MG63 (cell line): Measurements from ENCODE around the gene SIGLEC10. TPM values are rescaled to one million over a fixed set of nuclear protein-coding genes. Genes with fewer than 3 reads are reported as not detected.
A peak's percentile ranks its signal among the peaks of the same experiment; 100 is the strongest.
"Not testable (repeated sequence)": the region's sequence is repeated elsewhere in the genome, so short reads cannot be mapped to it uniquely, and the experiment has no call there.

Experiments used
- DNase-seq: peaks from one replicate; pipeline ENCODE4 v3.0.0-alpha.2; 2020
- H3K27me3 ChIP-seq: fragments of 250-450 bp; sonication (Bioruptor Pico); 2 replicates; pipeline ENCODE4 v1.5.1; 2020; ENCODE audit warnings: mild to moderate bottlenecking, moderate library complexity
- H3K36me3 ChIP-seq: fragments of 250-450 bp; sonication (Bioruptor Pico); 2 replicates; pipeline ENCODE4 v1.5.1; 2020; ENCODE audit warnings: mild to moderate bottlenecking, moderate library complexity
- H3K4me3 ChIP-seq: fragments of 250-450 bp; sonication (Bioruptor Pico); 2 replicates; pipeline ENCODE4 v1.5.1; 2020; ENCODE audit warnings: mild to moderate bottlenecking, moderate library complexity
- H3K9me3 ChIP-seq: fragments of 250-450 bp; sonication (Bioruptor Pico); 2 replicates; pipeline ENCODE4 v1.5.1; 2020; ENCODE audit warnings: mild to moderate bottlenecking, moderate library complexity
- total RNA-seq: library from RNA; depleted of rRNA; stranded (reverse); fragments of >200 nt; shearing (Covaris generic); gene quantifications from 2 replicates; pipeline ENCODE4 v1.2.3, GENCODE V29; 2014; ENCODE audit warnings: low replicate concordance; rRNA removed

Gene SIGLEC10, protein sequence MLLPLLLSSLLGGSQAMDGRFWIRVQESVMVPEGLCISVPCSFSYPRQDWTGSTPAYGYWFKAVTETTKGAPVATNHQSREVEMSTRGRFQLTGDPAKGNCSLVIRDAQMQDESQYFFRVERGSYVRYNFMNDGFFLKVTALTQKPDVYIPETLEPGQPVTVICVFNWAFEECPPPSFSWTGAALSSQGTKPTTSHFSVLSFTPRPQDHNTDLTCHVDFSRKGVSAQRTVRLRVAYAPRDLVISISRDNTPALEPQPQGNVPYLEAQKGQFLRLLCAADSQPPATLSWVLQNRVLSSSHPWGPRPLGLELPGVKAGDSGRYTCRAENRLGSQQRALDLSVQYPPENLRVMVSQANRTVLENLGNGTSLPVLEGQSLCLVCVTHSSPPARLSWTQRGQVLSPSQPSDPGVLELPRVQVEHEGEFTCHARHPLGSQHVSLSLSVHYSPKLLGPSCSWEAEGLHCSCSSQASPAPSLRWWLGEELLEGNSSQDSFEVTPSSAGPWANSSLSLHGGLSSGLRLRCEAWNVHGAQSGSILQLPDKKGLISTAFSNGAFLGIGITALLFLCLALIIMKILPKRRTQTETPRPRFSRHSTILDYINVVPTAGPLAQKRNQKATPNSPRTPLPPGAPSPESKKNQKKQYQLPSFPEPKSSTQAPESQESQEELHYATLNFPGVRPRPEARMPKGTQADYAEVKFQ
- not detected in 2 replicates for total RNA-seq

GRCh38 chr19:51417107-51417809 lies at the start of gene SIGLEC10:
Gene SIGLEC10, minus strand, starts transcription at chr19:51417642. Its CDS starts 61 bp downstream, at chr19:51417581.
- H3K27me3 ChIP-seq: peaks cover 11% of the 10 kb centered on the region
- peak; percentile 66 for DNase-seq
- no peak within 1 kb of the TSS for H3K4me3 ChIP-seq
- H3K36me3 ChIP-seq: no peaks in the 10 kb centered on the region
- H3K9me3 ChIP-seq: no peaks in the 10 kb centered on the region

GRCh38 chr19:51466723-51467122 lies 49.3 kb upstream of the SIGLEC10 start:
- no peaks in the 10 kb centered on the region for H3K36me3 ChIP-seq
- H3K27me3 ChIP-seq: peaks cover 17% of the 10 kb centered on the region
- no peak overlapping the region for H3K4me3 ChIP-seq
- DNase-seq: no peak
- H3K9me3 ChIP-seq: no peaks in the 10 kb centered on the region

GRCh38 chr19:51463976-51464581 lies 46.6 kb upstream of the SIGLEC10 start:
- DNase-seq, H3K9me3 ChIP-seq, H3K4me3 ChIP-seq, H3K36me3 ChIP-seq: not testable (repeated sequence)
- H3K27me3 ChIP-seq: peaks cover 17% of the 10 kb centered on the region

DNA sequence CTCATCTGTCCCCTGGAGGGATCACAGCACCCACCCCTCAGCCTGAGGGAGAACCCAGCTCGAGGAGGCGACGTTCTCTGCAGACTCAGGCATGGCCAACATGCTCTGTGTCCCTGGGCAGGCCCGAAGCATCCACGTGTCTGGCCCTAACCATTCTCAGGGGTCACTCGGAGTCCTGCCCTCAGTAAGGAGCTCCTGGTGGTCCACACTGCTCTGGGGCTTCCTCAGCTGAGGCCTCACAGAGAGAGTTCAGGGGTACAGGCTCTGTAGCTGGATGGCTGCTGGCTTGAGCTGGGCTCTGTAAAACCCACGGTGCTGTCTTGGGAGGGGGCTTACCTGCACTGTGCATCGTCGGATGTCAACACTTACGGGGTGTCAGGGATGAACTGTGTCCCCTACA lies 45.2 kb upstream of the SIGLEC10 start:
- Histone ChIP-seq H3K27me3 (peaks cover 25% of the 10 kb centered on the region), H3K9me3 (no peaks in the 10 kb centered on the region), H3K4me3 (no peak overlapping the region), H3K36me3 (no peaks in the 10 kb centered on the region)
- DNase-seq: no peak

DNA sequence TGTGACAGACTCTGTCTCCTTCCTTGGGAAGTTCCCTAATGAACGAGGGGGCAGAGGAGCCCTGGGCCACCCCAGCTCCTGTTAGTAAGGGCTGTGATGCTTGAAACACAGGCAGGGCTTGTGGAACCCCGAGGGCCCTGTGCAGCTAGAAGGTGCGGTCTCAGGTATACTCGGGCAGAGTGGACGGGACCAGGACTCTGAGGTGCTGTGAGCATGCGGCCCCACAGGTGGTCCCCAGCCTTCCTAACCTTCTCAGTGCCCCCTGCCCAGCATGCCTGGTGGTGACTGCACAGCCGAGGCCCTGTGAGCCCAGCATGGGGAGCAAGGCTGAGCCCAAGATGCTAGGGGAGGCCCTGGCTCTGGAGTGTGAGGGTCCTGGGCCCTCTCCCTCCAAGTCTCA lies 44.8 kb upstream of the SIGLEC10 start:
- Histone ChIP-seq H3K27me3 (peaks cover 25% of the 10 kb centered on the region), H3K36me3 (no peaks in the 10 kb centered on the region), H3K9me3 (no peaks in the 10 kb centered on the region), H3K4me3 (no peak overlapping the region)
- no peak for DNase-seq

DNA sequence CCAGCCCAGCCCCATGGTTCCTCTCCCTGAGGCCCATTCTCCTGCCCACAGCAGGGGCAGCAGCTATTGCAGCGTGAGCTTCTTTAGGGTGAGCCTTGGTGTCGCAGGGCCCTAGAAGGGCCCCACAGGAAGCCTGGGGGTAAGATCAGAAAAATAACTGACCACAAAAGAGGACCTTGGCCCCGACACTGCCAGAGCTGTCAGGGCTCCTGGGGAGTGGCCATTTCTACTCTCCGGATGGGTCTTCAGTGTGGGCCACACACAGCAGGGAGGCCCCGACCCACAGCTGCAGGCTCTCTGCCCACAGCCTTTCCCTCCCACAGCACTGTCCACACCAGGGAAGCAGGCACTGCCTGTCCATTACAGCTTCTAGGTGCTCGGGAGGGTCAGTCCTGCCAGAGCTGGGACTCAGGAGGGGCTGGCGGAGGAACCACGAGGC lies 44.3 kb upstream of the SIGLEC10 start:
- Histone ChIP-seq H3K4me3 (no peak overlapping the region), H3K36me3 (no peaks in the 10 kb centered on the region), H3K9me3 (no peaks in the 10 kb centered on the region), H3K27me3 (peaks cover 25% of the 10 kb centered on the region)
- no peak for DNase-seq

- H3K9me3 ChIP-seq: no peaks in the 10 kb centered on the region
- no peak for DNase-seq
- no peaks in the 10 kb centered on the region for H3K36me3 ChIP-seq
- no peak overlapping the region for H3K4me3 ChIP-seq
- H3K27me3 ChIP-seq: peaks cover 16% of the 10 kb centered on the region
Observed at GRCh38 chr19:51460164-51460992, 42.9 kb upstream of the SIGLEC10 start.

DNA sequence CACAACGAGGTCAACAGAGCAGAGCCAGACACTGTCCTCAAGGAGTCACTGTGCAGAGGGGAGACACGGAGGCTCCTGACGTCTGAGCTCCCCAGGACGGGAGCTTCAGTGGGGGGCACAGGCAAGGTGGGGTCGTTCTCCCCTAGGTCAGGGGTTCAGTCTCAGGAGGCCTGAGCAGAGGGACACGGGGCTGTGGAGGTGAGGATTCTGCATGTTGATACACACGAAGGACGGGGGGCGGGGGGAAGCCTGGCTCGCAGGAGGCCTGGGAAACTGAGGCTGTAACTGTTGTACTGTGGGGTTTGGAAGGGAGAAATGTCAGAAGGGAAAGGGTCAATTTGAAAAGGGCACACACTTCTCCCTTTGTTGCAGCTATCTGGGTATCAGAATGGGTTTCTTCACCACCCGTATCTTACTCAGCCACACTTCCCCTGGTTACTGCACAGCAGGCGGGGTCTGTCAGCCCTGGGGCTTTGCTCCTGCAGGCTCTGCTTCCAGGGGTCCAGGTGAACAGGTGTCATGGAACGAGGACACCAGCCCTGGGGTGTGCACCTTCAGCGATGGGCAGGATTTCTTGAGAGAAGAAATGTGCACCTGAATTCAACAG lies 41.6 kb upstream of the SIGLEC10 start:
- H3K9me3 ChIP-seq: no peaks in the 10 kb centered on the region
- DNase-seq: no peak
- no peak overlapping the region for H3K4me3 ChIP-seq
- H3K36me3 ChIP-seq: no peaks in the 10 kb centered on the region
- peaks cover 10% of the 10 kb centered on the region; the same call in 1 of the 2 replicates for H3K27me3 ChIP-seq

GRCh38 chr19:51458051-51458645 lies 40.7 kb upstream of the SIGLEC10 start, which contains the start of gene SIGLEC8:
Gene SIGLEC8, minus strand, starts transcription at chr19:51458454. Its CDS starts 67 bp downstream, at chr19:51458387.
- H3K4me3 ChIP-seq: no peak within 1 kb of the TSS
- no peaks in the 10 kb centered on the region for H3K36me3 ChIP-seq
- no peaks in the 10 kb centered on the region for H3K9me3 ChIP-seq
- H3K27me3 ChIP-seq: peaks cover 10% of the 10 kb centered on the region; the same call in 1 of the 2 replicates
- no peak for DNase-seq

GRCh38 chr19:51457351-51458013 lies 40.0 kb upstream of the SIGLEC10 start:
- no peak overlapping the region for H3K4me3 ChIP-seq
- H3K36me3 ChIP-seq: no peaks in the 10 kb centered on the region
- peaks cover 8% of the 10 kb centered on the region; the same call in 1 of the 2 replicates for H3K27me3 ChIP-seq
- no peak for DNase-seq
- no peaks in the 10 kb centered on the region for H3K9me3 ChIP-seq

DNA sequence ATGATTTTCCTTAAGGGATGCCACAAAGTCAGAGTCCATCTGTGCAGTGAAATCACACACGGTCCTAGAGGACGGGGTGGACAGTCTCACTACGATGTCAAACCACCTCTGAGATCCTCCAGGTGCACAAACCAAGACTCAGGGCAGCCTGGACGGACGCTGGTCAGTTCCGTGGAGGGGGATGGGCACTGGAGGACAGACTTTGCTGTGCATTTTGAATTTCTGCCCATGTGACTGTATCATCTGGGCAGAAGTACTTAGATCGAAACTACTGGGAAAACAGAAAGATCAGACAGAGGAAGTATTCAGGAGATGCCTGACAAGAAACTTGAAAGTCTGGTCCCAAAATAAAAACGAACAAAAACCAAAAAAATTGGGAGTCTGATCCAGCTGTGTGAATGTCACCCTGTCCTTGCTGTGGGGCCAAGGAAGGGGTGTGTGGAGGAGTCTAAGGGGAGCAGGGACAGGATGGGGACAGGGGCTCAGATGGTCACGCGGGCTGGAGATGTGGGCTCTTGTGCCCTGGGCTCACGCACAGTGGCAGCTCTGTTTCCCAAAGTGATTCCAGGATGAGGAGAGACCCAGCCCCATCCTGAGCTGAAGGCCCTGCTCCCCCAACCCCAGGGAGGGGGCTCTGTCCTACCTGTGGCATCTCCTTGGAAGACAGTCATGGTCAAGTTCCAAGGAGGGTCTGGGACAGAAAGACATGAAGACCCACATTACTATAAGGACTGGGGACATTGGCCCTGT lies 39.3 kb upstream of the SIGLEC10 start:
- no peaks in the 10 kb centered on the region for H3K36me3 ChIP-seq
- H3K27me3 ChIP-seq: peaks cover 8% of the 10 kb centered on the region
- no peak for DNase-seq
- H3K4me3 ChIP-seq: no peak overlapping the region
- no peaks in the 10 kb centered on the region for H3K9me3 ChIP-seq

DNA sequence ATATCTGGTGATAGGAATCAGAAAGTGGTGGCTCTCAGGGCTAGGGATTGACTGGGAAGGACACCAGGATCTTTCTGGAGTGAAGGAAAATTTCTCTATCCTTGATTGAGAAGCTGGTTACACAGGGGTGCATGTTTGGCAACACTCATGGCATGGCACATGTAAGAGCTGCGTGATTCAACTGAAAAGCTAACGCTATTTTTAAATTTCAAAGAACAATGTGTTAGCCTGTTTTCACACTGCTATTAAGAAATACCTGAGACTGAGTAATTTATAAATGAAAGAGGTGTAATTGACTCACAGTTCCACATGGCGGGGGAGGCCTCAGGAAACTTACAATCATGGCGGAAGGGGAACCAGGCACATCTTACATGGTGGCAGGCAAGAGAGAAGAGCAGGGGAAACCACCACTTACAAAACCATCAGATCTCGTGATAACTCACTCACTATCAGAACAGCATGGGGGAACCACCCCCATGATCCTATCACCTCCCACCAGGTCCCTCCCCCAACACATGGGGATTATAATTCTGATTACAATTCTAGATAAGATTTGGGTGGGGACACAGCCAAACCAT lies 33.4 kb upstream of the SIGLEC10 start:
- Histone ChIP-seq H3K27me3 (no peaks in the 10 kb centered on the region; the same call in none of the 2 replicates), H3K4me3 (no peak overlapping the region), H3K36me3 (no peaks in the 10 kb centered on the region), H3K9me3 (peaks cover 5% of the 10 kb centered on the region)
- DNase-seq: no peak

DNA sequence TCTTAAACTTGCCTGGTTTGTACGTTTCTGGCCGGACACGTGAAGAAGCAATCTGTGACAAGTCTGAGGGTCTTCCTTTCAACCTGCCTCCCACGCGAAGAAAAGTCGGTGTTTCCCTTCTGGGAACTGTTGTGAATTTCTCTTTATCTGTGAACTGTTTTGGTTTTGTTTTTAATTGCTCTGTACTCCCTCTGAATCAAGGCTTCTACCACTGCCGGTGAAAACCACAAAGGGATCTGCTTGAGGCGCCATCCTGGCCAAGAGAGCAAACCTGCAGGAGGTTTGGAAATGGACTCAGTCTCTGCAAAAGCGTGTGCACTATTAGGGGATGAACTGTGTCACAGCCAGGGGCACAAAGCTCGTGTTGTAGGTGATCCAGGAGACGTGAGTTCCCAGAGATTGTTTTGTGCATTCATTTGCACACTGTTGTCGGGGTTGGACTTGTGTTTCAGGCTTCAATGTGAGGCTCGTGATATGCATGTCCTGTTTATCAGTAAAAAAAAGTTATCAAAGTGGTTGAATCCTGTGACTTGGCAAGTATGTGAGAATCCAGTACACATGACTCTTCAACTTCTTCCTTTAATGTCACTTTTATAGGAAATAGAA lies 31.1 kb upstream of the SIGLEC10 start:
- H3K4me3 ChIP-seq: no peak overlapping the region
- no peak for DNase-seq

More for the DNA sequence above, 31.1 kb upstream of the SIGLEC10 start:
- H3K27me3 ChIP-seq: peaks cover 2% of the 10 kb centered on the region
- H3K9me3 ChIP-seq: peaks cover 5% of the 10 kb centered on the region
- no peaks in the 10 kb centered on the region for H3K36me3 ChIP-seq
